KOPT-K1 (cell line): Measurements from ENCODE around the gene CSTF2T.
"Not testable (repeated sequence)": the region's sequence is repeated elsewhere in the genome, so short reads cannot be mapped to it uniquely, and the experiment has no call there.

Experiments used
- H3K27ac ChIP-seq: fragments of 200-600 bp; sonication (generic); 2 replicates; pipeline ENCODE4 v1.5.1; 2016; ENCODE audit warnings: antibody characterized with exemption, mild to moderate bottlenecking, low read depth, low read length; ENCODE audit not compliant: poor library complexity, severe bottlenecking
- H3K36me3 ChIP-seq: fragments of 200-600 bp; sonication (generic); 2 replicates; pipeline ENCODE4 v1.5.1; 2017; ENCODE audit warnings: antibody characterized with exemption, mild to moderate bottlenecking, low read length, moderate library complexity; ENCODE audit not compliant: insufficient read depth
- H3K9me3 ChIP-seq: fragments of 200-600 bp; sonication (generic); 2 replicates; pipeline ENCODE4 v1.5.1; 2017; ENCODE audit warnings: antibody characterized with exemption, low read length, mild to moderate bottlenecking; ENCODE audit not compliant: insufficient read depth, poor library complexity, severe bottlenecking

CSTF2T gene

DNA sequence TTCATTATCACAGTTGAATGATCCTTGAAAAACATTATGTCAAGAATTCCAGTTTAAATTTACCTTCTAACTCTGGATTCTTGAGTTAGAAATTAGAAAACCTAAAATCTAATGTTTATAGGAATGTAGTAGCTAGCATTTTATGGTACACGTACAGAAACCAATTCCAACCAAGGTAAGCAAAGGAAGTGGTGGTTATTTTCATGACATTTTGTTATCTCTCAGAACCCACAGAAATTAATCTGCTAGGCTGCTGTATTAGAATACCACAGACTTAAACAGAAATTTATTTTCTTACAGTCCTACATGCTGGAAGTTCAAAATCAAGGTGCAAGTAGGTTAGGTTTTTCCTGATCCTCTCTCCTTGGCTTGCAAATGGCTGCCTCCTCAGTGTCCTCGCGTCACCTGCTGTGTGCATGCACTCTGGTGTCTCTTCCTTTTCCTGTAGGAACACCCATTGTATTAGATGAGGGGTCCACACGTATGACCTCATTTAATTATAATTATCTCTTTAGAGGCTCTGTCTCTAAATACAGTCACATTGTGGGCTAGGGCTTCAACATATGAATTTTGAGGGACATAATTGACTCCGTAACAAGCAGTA is 8.5 kb upstream of the CSTF2T start:
- no peaks in the 10 kb centered on the region for H3K9me3 ChIP-seq
- no peak overlapping the region for H3K27ac ChIP-seq
- no peaks in the 10 kb centered on the region for H3K36me3 ChIP-seq

GRCh38 chr10:51707392-51707791 is 8.0 kb upstream of the CSTF2T start:
- no peaks in the 10 kb centered on the region for H3K36me3 ChIP-seq
- H3K9me3 ChIP-seq: no peaks in the 10 kb centered on the region
- no peak overlapping the region for H3K27ac ChIP-seq

- H3K27ac ChIP-seq: no peak overlapping the region
- H3K36me3 ChIP-seq: no peaks in the 10 kb centered on the region
- H3K9me3 ChIP-seq: peaks cover 6% of the 10 kb centered on the region
Observed at GRCh38 chr10:51706225-51706624, 6.8 kb upstream of the CSTF2T start.

- H3K36me3 ChIP-seq: no peaks in the 10 kb centered on the region
Observed at GRCh38 chr10:51705774-51706173, 6.4 kb upstream of the CSTF2T start.

DNA sequence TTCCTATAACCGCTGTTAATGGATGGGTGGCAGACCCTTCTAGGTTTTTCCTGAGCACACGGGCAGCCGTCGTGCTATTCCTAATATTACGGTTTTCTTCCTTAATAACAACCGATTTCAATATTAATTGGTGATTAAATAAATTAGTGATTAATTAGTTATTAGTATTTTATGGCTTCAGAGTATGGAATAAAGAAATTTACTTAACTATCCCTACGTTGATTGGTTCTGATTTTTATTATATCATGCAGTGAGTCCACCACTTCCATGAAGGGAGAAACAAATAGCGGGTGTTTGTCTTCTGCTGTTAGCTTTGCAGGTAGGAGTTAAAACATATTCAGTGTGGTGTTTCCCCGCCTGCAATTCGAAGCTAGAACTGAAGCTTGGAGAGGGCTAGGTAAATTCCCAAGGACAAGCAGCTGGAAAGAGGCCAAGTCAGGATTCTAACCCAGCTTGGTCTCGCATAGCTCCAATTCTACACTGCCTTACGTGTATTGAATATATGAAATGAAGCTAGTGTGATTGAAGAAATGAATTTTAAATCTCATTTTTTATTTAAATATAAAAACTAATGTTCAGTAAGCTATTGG is 928 bp upstream of the CSTF2T start:
- H3K36me3 ChIP-seq: peaks cover 34% of the 10 kb centered on the region
- H3K9me3 ChIP-seq: peaks cover 9% of the 10 kb centered on the region
- H3K27ac ChIP-seq: peak overlapping the region; percentile 94

More at GRCh38 chr10:51705774-51706173, 6.4 kb upstream of the CSTF2T start:
- Histone ChIP-seq H3K27ac (no peak overlapping the region), H3K9me3 (peaks cover 6% of the 10 kb centered on the region)

GRCh38 chr10:51699145-51699474 is 285 bp downstream of the CSTF2T start:
- peak overlapping the region; percentile 94 for H3K27ac ChIP-seq
- peaks cover 44% of the 10 kb centered on the region for H3K36me3 ChIP-seq
- peaks cover 9% of the 10 kb centered on the region for H3K9me3 ChIP-seq

DNA sequence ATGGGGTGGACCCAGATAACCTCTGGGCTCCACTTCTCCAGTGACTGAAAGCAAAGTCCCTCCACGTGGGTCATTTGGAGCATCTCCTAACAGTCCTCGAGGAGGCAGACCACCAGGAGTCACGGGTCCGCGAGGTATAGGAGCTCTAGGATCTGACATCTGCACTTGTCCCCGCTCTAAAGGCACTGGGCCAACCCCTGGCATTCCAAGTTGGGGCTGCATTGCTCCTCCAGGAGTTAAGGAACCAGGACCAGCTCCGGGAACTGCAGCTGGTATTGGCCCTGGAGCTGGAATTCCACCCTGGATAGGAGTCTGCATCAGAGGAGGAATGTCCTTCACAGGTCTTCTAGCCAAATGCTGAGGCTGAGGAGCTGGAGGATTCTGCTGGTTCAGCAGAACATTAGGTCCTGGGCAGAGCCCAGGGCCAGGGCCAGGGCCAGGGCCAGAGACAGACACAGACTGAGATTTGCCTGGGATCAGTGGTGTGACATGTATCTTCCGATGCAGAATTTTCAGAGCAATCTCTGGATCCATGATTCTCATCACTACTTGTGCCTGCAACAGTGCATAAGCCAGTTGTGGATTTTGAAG is 827 bp downstream of the CSTF2T start:
- Histone ChIP-seq H3K27ac (peak overlapping the region; percentile 94), H3K36me3 (peaks cover 44% of the 10 kb centered on the region), H3K9me3 (peaks cover 9% of the 10 kb centered on the region)

GRCh38 chr10:51696251-51696650 is 3.1 kb downstream of the CSTF2T start:
- Histone ChIP-seq H3K36me3 (peaks cover 44% of the 10 kb centered on the region), H3K9me3 (peaks cover 3% of the 10 kb centered on the region), H3K27ac (no peak overlapping the region)

- peaks cover 3% of the 10 kb centered on the region for H3K9me3 ChIP-seq
- H3K27ac ChIP-seq: no peak overlapping the region
- H3K36me3 ChIP-seq: peaks cover 44% of the 10 kb centered on the region
Observed at GRCh38 chr10:51694086-51694768, 5.2 kb downstream of the CSTF2T start.

DNA sequence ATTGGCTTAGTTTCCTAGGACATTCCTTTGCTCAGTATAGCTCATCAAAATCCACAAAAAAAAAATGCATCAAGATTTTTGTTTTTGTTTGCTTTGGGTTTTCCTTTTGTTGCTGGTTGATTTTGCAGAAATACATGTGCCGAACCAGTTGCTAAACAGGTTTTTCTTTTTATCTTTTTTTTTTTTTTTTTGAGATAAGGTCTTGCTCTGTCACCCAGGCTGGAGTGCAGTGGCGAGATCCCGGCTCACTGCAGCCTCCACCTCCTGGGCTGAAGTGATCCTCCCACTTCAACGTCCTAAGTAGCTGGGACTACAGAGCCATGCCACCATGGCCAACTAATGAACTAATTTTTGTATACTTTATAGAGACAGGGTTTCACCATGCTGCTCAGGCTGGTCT is 8.3 kb downstream of the CSTF2T start:
- no peak overlapping the region for H3K27ac ChIP-seq
- H3K36me3 ChIP-seq: peaks cover 18% of the 10 kb centered on the region
- peaks cover 4% of the 10 kb centered on the region for H3K9me3 ChIP-seq

- peaks cover 4% of the 10 kb centered on the region for H3K9me3 ChIP-seq
- peaks cover 3% of the 10 kb centered on the region; the same call in 1 of the 2 replicates for H3K36me3 ChIP-seq
- H3K27ac ChIP-seq: no peak overlapping the region
Observed at GRCh38 chr10:51689536-51689935, 9.9 kb downstream of the CSTF2T start.

DNA sequence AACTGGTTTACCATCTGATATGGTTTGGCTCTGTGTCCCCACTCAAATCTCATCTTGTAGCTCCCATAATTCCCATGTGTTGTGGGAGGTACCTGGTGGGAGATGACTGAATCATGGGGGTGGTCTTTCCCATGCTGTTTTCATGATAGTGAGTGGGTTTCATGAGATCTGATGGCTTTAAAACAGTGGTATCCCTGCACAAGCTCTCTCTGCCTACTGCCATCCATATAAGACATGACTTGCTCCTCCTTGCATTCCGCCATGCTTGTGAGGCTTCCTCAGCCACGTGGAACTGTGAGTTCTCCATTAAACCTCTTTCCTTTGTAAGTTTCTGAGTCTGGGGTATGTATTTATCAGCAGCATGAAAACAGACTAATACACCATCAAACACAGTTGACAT is 10.6 kb downstream of the CSTF2T start:
- not testable (repeated sequence) for H3K27ac ChIP-seq, H3K9me3 ChIP-seq, H3K36me3 ChIP-seq

DNA sequence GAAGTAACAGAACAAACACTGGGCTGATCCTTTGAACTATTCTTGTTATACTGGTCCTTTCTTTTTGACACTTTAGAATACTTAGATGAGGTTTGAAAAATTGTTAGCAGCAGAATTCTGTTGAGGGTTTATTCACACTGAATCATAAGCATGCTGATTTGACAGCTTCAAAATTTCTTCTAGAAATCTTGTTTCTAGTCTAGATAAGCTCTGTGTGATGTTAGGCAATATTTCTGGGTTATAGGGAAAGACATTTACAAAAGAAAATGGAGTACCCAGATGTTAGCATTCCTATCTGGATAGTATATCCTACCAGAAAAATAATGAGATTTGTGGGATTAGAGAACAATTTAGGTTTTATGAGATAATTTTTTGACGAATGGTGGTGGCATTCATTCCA is 12.1 kb downstream of the CSTF2T start:
- no peak overlapping the region for H3K27ac ChIP-seq
- peaks cover 4% of the 10 kb centered on the region for H3K9me3 ChIP-seq
- H3K36me3 ChIP-seq: no peaks in the 10 kb centered on the region

GRCh38 chr10:51685768-51686167 is 13.6 kb downstream of the CSTF2T start:
- Histone ChIP-seq H3K9me3 (peaks cover 4% of the 10 kb centered on the region), H3K36me3 (no peaks in the 10 kb centered on the region)

GRCh38 chr10:51683031-51683691 is 16.2 kb downstream of the CSTF2T start:
- Histone ChIP-seq H3K36me3 (no peaks in the 10 kb centered on the region), H3K27ac (no peak overlapping the region), H3K9me3 (no peaks in the 10 kb centered on the region)

More at GRCh38 chr10:51685768-51686167, 13.6 kb downstream of the CSTF2T start:
- H3K27ac ChIP-seq: no peak overlapping the region
